K562 (cell line): ENCODE data around the gene RIT2. TPM values are rescaled to one million over a fixed set of nuclear protein-coding genes. Genes with fewer than 3 reads are reported as not detected.

Experiments used
- ATAC-seq: fragments of 200-7000 bp; cut with Tn5 transposase; 3 replicates; pipeline ENCODE4 v1.9.1; 2020; ENCODE audit warnings: moderate library complexity
- BruUV-seq: library from RNA; stranded (reverse); fragments of 400-500 nt; replicated peaks from 2 replicates; lab custom pipeline; 2021; lab: Mats Ljungman, UMichigan
- CTCF ChIA-PET: fragments of 300-600 bp; formaldehyde crosslinking; extraction: SDS; loops from one replicate; lab custom pipeline; 2021; ENCODE audit warnings: low intra/inter-chr PET ratio; lab: Yijun Ruan, JAX
- POLR2A ChIA-PET: fragments of 300-600, 350-650 bp; sonication (Branson Sonifier 250); formaldehyde crosslinking; extraction: SDS; loops from one replicate; lab custom pipeline; 2021; ENCODE audit warnings: antibody characterized with exemption, inconsistent platforms; lab: Yijun Ruan, JAX
- DNase-seq, 4 experiments: peaks; one replicate each; pipeline versions ENCODE4 v3.0.0 to v3.0.0-alpha.2; 2011 to 2018; ENCODE audit warnings: low spot score in 3 of 4, mixed read lengths in 3 of 4; ENCODE audit errors: extremely low read depth in 1 of 4
- FAIRE-seq: peaks from 2 replicates; lab custom pipeline; 2011; peaks lifted over from hg19 to GRCh38; lab: Jason Lieb, UNC
- H2AFZ ChIP-seq: 2 replicates; pipeline ENCODE4 v1.6.0; 2011; ENCODE audit warnings: low read depth, low read length, control low read depth, inconsistent platforms
- H3K27ac ChIP-seq: fragments of 200-600 bp; 3 replicates; pipeline ENCODE4 v1.8.0; 2011; ENCODE audit warnings: low read depth, mild to moderate bottlenecking, control low read depth, inconsistent platforms, low read length, moderate library complexity, mixed read lengths; ENCODE audit errors: extremely low read depth
- H3K27me3 ChIP-seq, 2 experiments: fragments of 300-600 bp in 1 of 2; 2 replicates in 1 of 2; 3 replicates in 1 of 2; pipeline versions ENCODE4 v1.6.0 to v1.8.0; 2011; ENCODE audit warnings: inconsistent platforms in 2 of 2, low read length in 2 of 2, mild to moderate bottlenecking in 1 of 2, mixed read lengths in 1 of 2, moderate library complexity in 1 of 2; ENCODE audit not compliant: control insufficient read depth in 2 of 2, insufficient read depth in 2 of 2
- H3K36me3 ChIP-seq: fragments of 300-600 bp; 3 replicates; pipeline ENCODE4 v1.8.0; 2011; ENCODE audit warnings: mild to moderate bottlenecking, low read length, inconsistent platforms; ENCODE audit not compliant: control insufficient read depth, insufficient read depth
- H3K4me1 ChIP-seq, 2 experiments: fragments of 200-600 bp in 1 of 2; replicated peaks in 1 of 2; 2 replicates in 1 of 2; 3 replicates in 1 of 2; pipeline versions ENCODE4 v1.5.1 to v1.8.0; 2011; ENCODE audit warnings: inconsistent platforms in 2 of 2, low read length in 2 of 2, mild to moderate bottlenecking in 1 of 2, mixed read lengths in 1 of 2, moderate library complexity in 1 of 2; ENCODE audit not compliant: control insufficient read depth in 2 of 2, insufficient read depth in 2 of 2
- H3K4me2 ChIP-seq: 2 replicates; pipeline ENCODE4 v1.6.1; 2011; ENCODE audit warnings: low read length, control low read depth, inconsistent platforms, mixed read lengths; ENCODE audit not compliant: insufficient read depth
- H3K4me3 ChIP-seq: fragments of 200-600 bp; sonication (generic), shearing (Covaris generic); 2 replicates; pipeline ENCODE4 v1.5.1; 2016; ENCODE audit warnings: control low read depth, inconsistent platforms
- H3K79me2 ChIP-seq: fragments of 200-600 bp; 3 replicates; pipeline ENCODE4 v1.8.0; 2011; ENCODE audit warnings: low read length, inconsistent platforms; ENCODE audit not compliant: control insufficient read depth, insufficient read depth
- H3K9ac ChIP-seq, 2 experiments: 2 replicates each; pipeline versions ENCODE4 v1.6.0 to v1.6.1; 2011; ENCODE audit warnings: low read depth in 2 of 2, low read length in 2 of 2, control low read depth in 1 of 2, inconsistent platforms in 1 of 2, mild to moderate bottlenecking in 1 of 2, mixed read lengths in 1 of 2; ENCODE audit not compliant: insufficient read depth in 1 of 2
- H3K9me1 ChIP-seq: one replicate; pipeline ENCODE4 v1.6.0; 2011; ENCODE audit warnings: inconsistent platforms, mild to moderate bottlenecking, low read length, moderate library complexity; ENCODE audit not compliant: control insufficient read depth, insufficient read depth
- H3K9me3 ChIP-seq: replicated peaks from 2 replicates; pipeline ENCODE4 v1.5.1; 2011; ENCODE audit warnings: low read depth, low read length, inconsistent platforms; ENCODE audit not compliant: control insufficient read depth, insufficient read depth
- H4K20me1 ChIP-seq: replicated peaks from 2 replicates; pipeline ENCODE4 v1.6.1; 2011; ENCODE audit warnings: low read length, inconsistent platforms, mixed read lengths; ENCODE audit not compliant: control insufficient read depth, insufficient read depth
- ATF7 ChIP-seq: fragments of 450-650 bp; IDR thresholded peaks from 2 replicates; pipeline ENCODE4 v1.7.1; 2014; ENCODE audit warnings: mild to moderate bottlenecking, moderate library complexity
- BRCA1 ChIP-seq, 2 experiments: fragments of 450-650 bp in 1 of 2; sonication (generic) in 1 of 2; formaldehyde crosslinking in 1 of 2; IDR thresholded peaks; 2 replicates each; pipeline versions ENCODE4 v1.5.0 to v1.6.1; 2017 to 2020; ENCODE audit warnings: mild to moderate bottlenecking in 1 of 2, missing genetic modification reagents in 1 of 2
- CCAR2 ChIP-seq: fragments of 200-400 bp; formaldehyde crosslinking; IDR thresholded peaks from 2 replicates; pipeline ENCODE4 v1.6.1; 2017; ENCODE audit warnings: mild to moderate bottlenecking, low read depth, low read length
- DPF2 ChIP-seq: fragments of 450-650 bp; IDR thresholded peaks from 2 replicates; pipeline ENCODE4 v1.6.1; 2016
- ESRRB ChIP-seq: fragments of 250-450 bp; sonication (Bioruptor Pico); IDR thresholded peaks from 2 replicates; pipeline ENCODE4 v1.5.0; 2020; ENCODE audit warnings: mild to moderate bottlenecking, moderate library complexity, borderline replicate concordance
- FOXM1 ChIP-seq, 2 experiments: fragments of 450-650 bp in 1 of 2; sonication (generic) in 1 of 2; formaldehyde crosslinking in 1 of 2; IDR thresholded peaks; 2 replicates each; pipeline versions ENCODE4 v1.6.1 to v1.9.0; 2017 to 2022; ENCODE audit warnings: low read depth in 2 of 2, mild to moderate bottlenecking in 2 of 2, missing genetic modification reagents in 1 of 2, moderate library complexity in 1 of 2
- MIER1 ChIP-seq: fragments of 450-650 bp; IDR thresholded peaks from 2 replicates; pipeline ENCODE4 v1.6.1; 2016; ENCODE audit warnings: antibody characterized with exemption, mild to moderate bottlenecking, low read depth
- POLR2G ChIP-seq: fragments of 200-400 bp; formaldehyde crosslinking; IDR thresholded peaks from 2 replicates; pipeline ENCODE4 v1.6.1; 2017; ENCODE audit warnings: low read depth, mild to moderate bottlenecking, antibody characterized with exemption, low read length, moderate library complexity
- SIN3A ChIP-seq, 2 experiments: fragments of 150-350 bp in 1 of 2; IDR thresholded peaks; 2 replicates each; pipeline ENCODE4 v1.6.1; 2011 to 2016; ENCODE audit warnings: borderline replicate concordance in 2 of 2, low read depth in 2 of 2, low read length in 2 of 2, mild to moderate bottlenecking in 2 of 2, moderate library complexity in 2 of 2; ENCODE audit not compliant: control insufficient read depth in 1 of 2
- ZFP1 ChIP-seq: fragments of 450-650 bp; formaldehyde crosslinking; IDR thresholded peaks from 2 replicates; pipeline ENCODE4 v1.4.0; 2020; ENCODE audit warnings: mild to moderate bottlenecking, mixed read lengths
- ZNF133 ChIP-seq: fragments of 250-450 bp; sonication (Bioruptor Pico); IDR thresholded peaks from 2 replicates; pipeline ENCODE4 v1.4.0; 2020; ENCODE audit warnings: mild to moderate bottlenecking
- ZNF23 ChIP-seq: fragments of 250-450 bp; sonication (Bioruptor Pico); IDR thresholded peaks from 2 replicates; pipeline ENCODE4 v1.4.0; 2020; ENCODE audit warnings: mild to moderate bottlenecking
- WGBS: fragments of 100-300 bp; shearing (Covaris generic); methylation state at CpG from one replicate; pipeline ENCODE4 v1.1.6; 2016; ENCODE audit warnings: low coverage, mixed read lengths; ENCODE audit not compliant: insufficient coverage; ENCODE audit errors: missing lambda C conversion rate; 5-methylcytosine and 5-hydroxymethylcytosine counted together
- in situ Hi-C: fragments of 300-500 bp; cut with MboI; formaldehyde crosslinking; loops from 4 replicates; pipeline ENCODE4 v1.15.0; 2018; ENCODE audit warnings: inconsistent platforms, mixed read lengths
- intact Hi-C: fragments of 100-400 bp; cut with micrococcal nuclease; formaldehyde crosslinking; loops from 2 replicates; pipeline ENCODE4 v1.14.2; 2022
- polyA plus RNA-seq, 8 experiments: library from polyadenylated mRNA; depleted of rRNA in 4 of 8; stranded (reverse) in 5 of 8; unstranded in 3 of 8; fragments of >200 nt; fragmentation: Nextera tagmentation in 2 of 8; fragmentation: Illumina TruSeq in 1 of 8; extraction: Ambion mirVana in 2 of 8; extraction: Trizol in 1 of 8; gene quantifications; 2 replicates each; pipeline versions ENCODE4 v1.2.1 to v1.2.3, GENCODE V29; 2011 to 2014; ENCODE audit warnings: inconsistent platforms in 1 of 8, missing spikeins in 1 of 8
- total RNA-seq, 7 experiments: library from RNA; depleted of rRNA in 6 of 7; stranded (reverse); fragments of >200 nt in 6 of 7; fragmentation: Illumina TruSeq in 2 of 7; extraction: Trizol in 2 of 7; gene quantifications; 2 replicates each; pipeline versions ENCODE4 v1.2.1 to v1.2.3, GENCODE V29; 2011 to 2021; ENCODE audit warnings: low replicate concordance in 1 of 7
- TF ChIP-seq, protein P1 (sequence below): fragments of 250-450 bp; sonication (Bioruptor Pico); IDR thresholded peaks from 2 replicates; pipeline ENCODE4 v1.4.0; 2020; ENCODE audit warnings: borderline replicate concordance
- TF ChIP-seq, protein P2 (sequence below): fragments of 450-650 bp; formaldehyde crosslinking; IDR thresholded peaks from 2 replicates; pipeline ENCODE4 v1.4.0; 2020; ENCODE audit warnings: mild to moderate bottlenecking, moderate library complexity
- TF ChIP-seq, protein P3 (sequence below): sonication (generic); formaldehyde crosslinking; IDR thresholded peaks from 2 replicates; pipeline ENCODE4 v1.8.0; 2022; ENCODE audit warnings: mild to moderate bottlenecking, missing genetic modification reagents
- TF ChIP-seq, protein P4 (sequence below): sonication (generic); formaldehyde crosslinking; IDR thresholded peaks from 2 replicates; pipeline ENCODE4 v1.8.1; 2023; ENCODE audit warnings: mild to moderate bottlenecking, missing genetic modification reagents, moderate library complexity

Gene RIT2
- total and polyA plus RNA-seq, 9 of the 15 experiments (the other 6 are each of a cell fraction or from before 2014, with no cell fraction given) = not detected

DNA sequence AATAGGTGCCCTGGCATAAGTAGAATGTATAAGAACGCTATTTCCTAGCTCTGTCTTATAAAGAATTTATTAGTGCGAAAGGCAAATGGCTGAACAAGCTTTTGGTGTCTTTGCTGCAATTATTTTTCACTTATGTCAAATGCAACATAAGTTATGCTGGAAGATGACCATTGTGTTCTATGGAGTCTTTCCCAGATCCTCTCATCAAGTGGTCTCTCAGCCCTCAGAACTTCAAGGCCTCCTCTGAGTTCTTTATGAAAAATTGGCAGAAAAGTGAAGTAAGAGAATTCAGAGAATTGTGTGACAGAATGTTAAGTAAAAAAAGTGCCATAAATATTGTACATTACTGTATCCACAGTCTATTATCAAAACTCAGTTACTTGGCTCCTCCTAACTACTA, 75.2 kb downstream of the RIT2 start:
- POLR2A ChIA-PET = no interaction called here
- H3K36me3 ChIP-seq = no peaks in the 10 kb centered on the region
- no peak for FAIRE-seq
- in situ Hi-C loops = no loop called here
- H3K4me2 ChIP-seq = no peak overlapping the region
- H3K27ac ChIP-seq = no peak overlapping the region
- TF ChIP-seq ATF7 = no peak
- no peak for TF ChIP-seq MIER1
- TF ChIP-seq ZNF23 (CRISPR knock-in tag) = no peak
- no peak for TF ChIP-seq DPF2
- TF ChIP-seq ZNF133 (CRISPR knock-in tag) = no peak
- TF ChIP-seq, protein P1, sequence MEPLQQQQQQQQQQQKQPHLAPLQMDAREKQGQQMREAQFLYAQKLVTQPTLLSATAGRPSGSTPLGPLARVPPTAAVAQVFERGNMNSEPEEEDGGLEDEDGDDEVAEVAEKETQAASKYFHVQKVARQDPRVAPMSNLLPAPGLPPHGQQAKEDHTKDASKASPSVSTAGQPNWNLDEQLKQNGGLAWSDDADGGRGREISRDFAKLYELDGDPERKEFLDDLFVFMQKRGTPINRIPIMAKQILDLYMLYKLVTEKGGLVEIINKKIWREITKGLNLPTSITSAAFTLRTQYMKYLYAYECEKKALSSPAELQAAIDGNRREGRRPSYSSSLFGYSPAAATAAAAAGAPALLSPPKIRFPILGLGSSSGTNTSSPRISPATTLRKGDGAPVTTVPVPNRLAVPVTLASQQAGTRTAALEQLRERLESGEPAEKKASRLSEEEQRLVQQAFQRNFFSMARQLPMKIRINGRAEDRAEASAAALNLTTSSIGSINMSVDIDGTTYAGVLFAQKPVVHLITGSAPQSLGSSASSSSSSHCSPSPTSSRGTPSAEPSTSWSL (CRISPR knock-in tag) = no peak
- no peak for TF ChIP-seq ESRRB
- no peak for TF ChIP-seq FOXM1 (IDR thresholded peaks at IDR 0.05; ENCODE audit: low read depth)
- TF ChIP-seq FOXM1 (CRISPR knock-in tag; IDR thresholded peaks at IDR 0.05; ENCODE audit: low read depth) = no peak
- TF ChIP-seq CCAR2 = no peak
- TF ChIP-seq, protein P2, sequence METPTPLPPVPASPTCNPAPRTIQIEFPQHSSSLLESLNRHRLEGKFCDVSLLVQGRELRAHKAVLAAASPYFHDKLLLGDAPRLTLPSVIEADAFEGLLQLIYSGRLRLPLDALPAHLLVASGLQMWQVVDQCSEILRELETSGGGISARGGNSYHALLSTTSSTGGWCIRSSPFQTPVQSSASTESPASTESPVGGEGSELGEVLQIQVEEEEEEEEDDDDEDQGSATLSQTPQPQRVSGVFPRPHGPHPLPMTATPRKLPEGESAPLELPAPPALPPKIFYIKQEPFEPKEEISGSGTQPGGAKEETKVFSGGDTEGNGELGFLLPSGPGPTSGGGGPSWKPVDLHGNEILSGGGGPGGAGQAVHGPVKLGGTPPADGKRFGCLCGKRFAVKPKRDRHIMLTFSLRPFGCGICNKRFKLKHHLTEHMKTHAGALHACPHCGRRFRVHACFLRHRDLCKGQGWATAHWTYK (CRISPR knock-in tag) = no peak
- TF ChIP-seq ZFP1 (CRISPR knock-in tag) = no peak
- TF ChIP-seq, protein P3, sequence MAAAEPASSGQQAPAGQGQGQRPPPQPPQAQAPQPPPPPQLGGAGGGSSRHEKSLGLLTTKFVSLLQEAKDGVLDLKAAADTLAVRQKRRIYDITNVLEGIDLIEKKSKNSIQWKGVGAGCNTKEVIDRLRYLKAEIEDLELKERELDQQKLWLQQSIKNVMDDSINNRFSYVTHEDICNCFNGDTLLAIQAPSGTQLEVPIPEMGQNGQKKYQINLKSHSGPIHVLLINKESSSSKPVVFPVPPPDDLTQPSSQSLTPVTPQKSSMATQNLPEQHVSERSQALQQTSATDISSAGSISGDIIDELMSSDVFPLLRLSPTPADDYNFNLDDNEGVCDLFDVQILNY = no peak
- no peak for TF ChIP-seq BRCA1 (IDR thresholded peaks at IDR 0.05)
- no peak for TF ChIP-seq BRCA1 (CRISPR knock-in tag; IDR thresholded peaks at IDR 0.05)
- no peak for TF ChIP-seq POLR2G
- TF ChIP-seq SIN3A (IDR thresholded peaks at IDR 0.05; ENCODE audit: borderline replicate concordance in 2 of 2, control insufficient read depth in 1 of 2, low read depth in 2 of 2, low read length in 2 of 2) = no peak
- TF ChIP-seq, protein P4, sequence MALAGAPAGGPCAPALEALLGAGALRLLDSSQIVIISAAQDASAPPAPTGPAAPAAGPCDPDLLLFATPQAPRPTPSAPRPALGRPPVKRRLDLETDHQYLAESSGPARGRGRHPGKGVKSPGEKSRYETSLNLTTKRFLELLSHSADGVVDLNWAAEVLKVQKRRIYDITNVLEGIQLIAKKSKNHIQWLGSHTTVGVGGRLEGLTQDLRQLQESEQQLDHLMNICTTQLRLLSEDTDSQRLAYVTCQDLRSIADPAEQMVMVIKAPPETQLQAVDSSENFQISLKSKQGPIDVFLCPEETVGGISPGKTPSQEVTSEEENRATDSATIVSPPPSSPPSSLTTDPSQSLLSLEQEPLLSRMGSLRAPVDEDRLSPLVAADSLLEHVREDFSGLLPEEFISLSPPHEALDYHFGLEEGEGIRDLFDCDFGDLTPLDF = no peak
- TF ChIP-seq, all 486 proteins: peak for 0
- H3K9ac ChIP-seq = no peak overlapping the region
- no peaks in the 10 kb centered on the region for H3K27me3 ChIP-seq
- no peaks in the 10 kb centered on the region for H3K79me2 ChIP-seq
- intact Hi-C loops = no loop called here
- no peaks in the 10 kb centered on the region for H4K20me1 ChIP-seq
- H3K4me3 ChIP-seq = no peak overlapping the region
- WGBS = 4% methylated on average over 2 of the region's 2 CpGs
- H2AFZ ChIP-seq = no peak overlapping the region
- CTCF ChIA-PET = no interaction called here
- H3K9me1 ChIP-seq = no peaks in the 10 kb centered on the region
- no TSS peak for BruUV-seq
- ATAC-seq (no peak), DNase-seq (no peak)
- no peaks in the 10 kb centered on the region for H3K9me3 ChIP-seq
- H3K4me1 ChIP-seq = no peaks in the 10 kb centered on the region
